Osteocyte (in vitro differentiated cells): Measurements from ENCODE around the gene ALDH3B2. TPM values are rescaled to one million over a fixed set of nuclear protein-coding genes. Genes with fewer than 3 reads are reported as not detected.

Source experiments
- DNase-seq: peaks from one replicate; pipeline ENCODE4 v3.0.0; 2021; ENCODE audit warnings: mixed read lengths; ENCODE audit not compliant: unreplicated experiment; ENCODE audit errors: extremely low spot score
- H3K27ac Mint-ChIP-seq: one replicate; pipeline ENCODE4 v1.8.0; 2021; ENCODE audit warnings: mild to moderate bottlenecking, mixed read lengths; ENCODE audit not compliant: unreplicated experiment
- H3K27me3 Mint-ChIP-seq: one replicate; pipeline ENCODE4 v1.8.0; 2021; ENCODE audit warnings: mixed read lengths; ENCODE audit not compliant: unreplicated experiment
- H3K36me3 Mint-ChIP-seq: one replicate; pipeline ENCODE4 v1.8.0; 2021; ENCODE audit warnings: mixed read lengths; ENCODE audit not compliant: unreplicated experiment
- H3K4me1 Mint-ChIP-seq: one replicate; pipeline ENCODE4 v1.8.0; 2021; ENCODE audit warnings: mixed read lengths; ENCODE audit not compliant: unreplicated experiment
- H3K4me3 Mint-ChIP-seq: one replicate; pipeline ENCODE4 v1.8.0; 2021; ENCODE audit warnings: mild to moderate bottlenecking, moderate library complexity, mixed read lengths; ENCODE audit not compliant: unreplicated experiment
- H3K9me3 Mint-ChIP-seq: one replicate; pipeline ENCODE4 v1.8.0; 2021; ENCODE audit warnings: mixed read lengths; ENCODE audit not compliant: unreplicated experiment
- CTCF ChIP-seq: fragments of 200-600 bp; sonication (generic); IDR thresholded peaks from 2 replicates; pipeline ENCODE4 v1.5.0; 2021; ENCODE audit warnings: antibody characterized with exemption, mild to moderate bottlenecking, moderate library complexity
- total RNA-seq: library from RNA; stranded (reverse); gene quantifications from 2 replicates; pipeline ENCODE4 v1.2.1, GENCODE V29; 2021

Gene ALDH3B2
- total RNA-seq, 1 donor from 2014 or later = not detected

- Mint-ChIP-seq H3K4me1 (no peaks in the 10 kb centered on the region), H3K9me3 (no peaks in the 10 kb centered on the region), H3K27ac (no peak overlapping the region), H3K4me3 (no peak overlapping the region), H3K27me3 (peaks cover 3% of the 10 kb centered on the region), H3K36me3 (no peaks in the 10 kb centered on the region)
- no peak for DNase-seq
- no peak for TF ChIP-seq CTCF
Measured at GRCh38 chr11:67646535-67647336, 27.7 kb downstream of the ALDH3B2 start.

GRCh38 chr11:67645521-67646461 lies 28.6 kb downstream of the ALDH3B2 start:
- Mint-ChIP-seq H3K4me3 (no peak overlapping the region), H3K9me3 (no peaks in the 10 kb centered on the region), H3K27ac (no peak overlapping the region), H3K4me1 (no peaks in the 10 kb centered on the region), H3K27me3 (peaks cover 3% of the 10 kb centered on the region), H3K36me3 (no peaks in the 10 kb centered on the region)
- no peak for TF ChIP-seq CTCF
- DNase-seq = peak; percentile 81

GRCh38 chr11:67644472-67645418 lies 29.7 kb downstream of the ALDH3B2 start:
- Mint-ChIP-seq H3K36me3 (no peaks in the 10 kb centered on the region), H3K27ac (no peak overlapping the region), H3K4me1 (no peaks in the 10 kb centered on the region), H3K9me3 (no peaks in the 10 kb centered on the region), H3K27me3 (no peaks in the 10 kb centered on the region), H3K4me3 (no peak overlapping the region)
- no peak for TF ChIP-seq CTCF
- DNase-seq = peak; percentile 82

- no peaks in the 10 kb centered on the region for H3K36me3 Mint-ChIP-seq
- no peaks in the 10 kb centered on the region for H3K9me3 Mint-ChIP-seq
- no peak for DNase-seq
- H3K4me1 Mint-ChIP-seq = no peaks in the 10 kb centered on the region
- no peak overlapping the region for H3K27ac Mint-ChIP-seq
- no peak overlapping the region for H3K4me3 Mint-ChIP-seq
- TF ChIP-seq CTCF = peak; percentile 11
- H3K27me3 Mint-ChIP-seq = no peaks in the 10 kb centered on the region
Measured at GRCh38 chr11:67644042-67644441, 30.4 kb downstream of the ALDH3B2 start.
